ENCODE results near the gene SFT2D2.

The SFT2D2 gene

DNA sequence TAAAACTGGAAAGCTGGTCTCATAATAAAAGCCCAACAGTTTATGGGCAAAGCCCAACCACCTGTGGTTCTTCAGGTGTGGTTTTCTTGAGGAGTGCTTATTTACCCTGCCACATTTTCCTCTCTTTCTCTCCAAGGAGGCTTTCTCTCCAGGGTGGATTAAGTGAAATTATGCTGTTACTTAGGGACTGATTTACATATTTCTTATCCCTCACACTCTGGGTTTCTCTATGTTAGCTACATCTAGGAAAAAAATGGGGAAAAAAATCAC is 59.7 kb downstream of the SFT2D2 start:
- Histone ChIP-seq H3K36me3 (no peaks in the 10 kb centered on the region), H3K4me3 (ENCODE audit: low read depth in 1 of 2, low read length in 1 of 2) (no peak overlapping the region), H3K27me3 (no peaks in the 10 kb centered on the region), H3K27ac (no peak overlapping the region), H3K4me1 (ENCODE audit: control insufficient read depth in 1 of 2, insufficient read depth in 1 of 2, low read depth in 1 of 2, low read length in 1 of 2) (no peaks in the 10 kb centered on the region), H3K9me3 (no peaks in the 10 kb centered on the region)
- TF ChIP-seq, protein P1, sequence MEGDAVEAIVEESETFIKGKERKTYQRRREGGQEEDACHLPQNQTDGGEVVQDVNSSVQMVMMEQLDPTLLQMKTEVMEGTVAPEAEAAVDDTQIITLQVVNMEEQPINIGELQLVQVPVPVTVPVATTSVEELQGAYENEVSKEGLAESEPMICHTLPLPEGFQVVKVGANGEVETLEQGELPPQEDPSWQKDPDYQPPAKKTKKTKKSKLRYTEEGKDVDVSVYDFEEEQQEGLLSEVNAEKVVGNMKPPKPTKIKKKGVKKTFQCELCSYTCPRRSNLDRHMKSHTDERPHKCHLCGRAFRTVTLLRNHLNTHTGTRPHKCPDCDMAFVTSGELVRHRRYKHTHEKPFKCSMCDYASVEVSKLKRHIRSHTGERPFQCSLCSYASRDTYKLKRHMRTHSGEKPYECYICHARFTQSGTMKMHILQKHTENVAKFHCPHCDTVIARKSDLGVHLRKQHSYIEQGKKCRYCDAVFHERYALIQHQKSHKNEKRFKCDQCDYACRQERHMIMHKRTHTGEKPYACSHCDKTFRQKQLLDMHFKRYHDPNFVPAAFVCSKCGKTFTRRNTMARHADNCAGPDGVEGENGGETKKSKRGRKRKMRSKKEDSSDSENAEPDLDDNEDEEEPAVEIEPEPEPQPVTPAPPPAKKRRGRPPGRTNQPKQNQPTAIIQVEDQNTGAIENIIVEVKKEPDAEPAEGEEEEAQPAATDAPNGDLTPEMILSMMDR (IDR thresholded peaks at IDR 0.05), result no peak

DNA sequence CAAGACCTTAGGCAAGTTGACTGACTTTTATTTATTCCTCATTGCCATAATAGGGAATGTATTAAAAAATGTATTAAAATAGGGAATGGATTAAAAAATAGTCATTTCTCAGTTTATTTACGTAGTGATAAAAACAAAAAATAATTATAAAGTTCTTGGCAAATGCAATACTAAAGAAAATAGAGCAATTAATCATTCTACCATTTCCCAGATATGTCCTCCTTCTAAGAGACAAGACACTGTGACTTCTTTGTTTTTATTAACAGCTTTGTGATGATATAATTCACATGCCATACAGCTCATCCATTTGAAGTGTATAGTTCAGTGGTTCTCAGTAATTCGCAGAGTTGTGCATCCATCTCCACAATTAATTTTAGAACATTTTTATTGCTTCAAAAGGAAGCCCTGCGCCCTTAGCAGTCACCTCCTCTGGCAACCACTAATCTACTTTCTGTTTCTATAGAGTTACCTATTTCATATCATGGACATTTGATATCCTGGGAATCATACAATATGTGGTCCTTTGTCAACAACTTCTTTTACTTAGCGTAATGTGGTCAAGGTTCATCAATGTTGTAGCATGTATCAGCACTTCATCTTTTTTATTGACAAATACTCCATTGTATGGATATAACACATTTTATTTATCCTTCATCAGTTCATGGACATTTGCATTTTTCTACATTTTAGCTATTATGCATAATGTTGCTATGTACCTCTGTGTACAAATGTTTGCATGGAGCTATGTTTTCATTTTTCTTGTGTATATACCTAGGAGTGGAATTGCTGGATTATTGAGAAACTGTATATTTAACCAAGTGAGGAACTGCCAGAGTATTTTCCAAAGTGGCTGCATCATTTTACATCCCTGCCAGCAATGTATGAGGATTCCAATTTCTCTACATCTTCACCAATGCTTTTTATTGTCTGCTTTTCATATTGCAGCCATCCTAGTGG is 60.4 kb downstream of the SFT2D2 start:
- TF ChIP-seq, protein P1 (IDR thresholded peaks at IDR 0.05), result no peak
- Histone ChIP-seq H3K4me3 (ENCODE audit: low read depth in 1 of 2, low read length in 1 of 2) (no peak overlapping the region), H3K27me3 (no peaks in the 10 kb centered on the region), H3K36me3 (no peaks in the 10 kb centered on the region), H3K9me3 (no peaks in the 10 kb centered on the region), H3K4me1 (ENCODE audit: control insufficient read depth in 1 of 2, insufficient read depth in 1 of 2, low read depth in 1 of 2, low read length in 1 of 2) (no peaks in the 10 kb centered on the region), H3K27ac (no peak overlapping the region)

DNA sequence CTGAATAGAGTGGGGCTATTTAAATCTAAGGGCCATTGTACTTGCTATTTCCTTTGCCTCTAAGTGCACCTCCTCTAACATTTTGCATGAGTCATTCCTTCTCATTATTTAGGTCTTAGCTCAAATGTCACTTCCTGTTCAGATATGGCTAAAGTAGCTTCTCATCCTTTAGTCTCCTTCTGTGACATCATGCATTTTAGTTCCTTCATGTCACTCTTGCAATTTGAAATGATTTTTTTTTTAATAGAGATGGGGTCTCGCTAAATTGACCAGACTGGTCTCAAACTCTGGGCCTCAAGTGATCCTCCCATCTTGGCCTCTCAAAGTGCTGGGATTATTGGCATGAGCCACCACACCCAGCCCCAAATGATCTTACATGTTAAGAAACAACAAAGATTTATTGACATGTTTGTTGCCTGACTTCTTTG is 61.4 kb downstream of the SFT2D2 start:
- Histone ChIP-seq H3K27ac (no peak overlapping the region), H3K4me3 (ENCODE audit: low read depth in 1 of 2, low read length in 1 of 2) (no peak overlapping the region)

DNA sequence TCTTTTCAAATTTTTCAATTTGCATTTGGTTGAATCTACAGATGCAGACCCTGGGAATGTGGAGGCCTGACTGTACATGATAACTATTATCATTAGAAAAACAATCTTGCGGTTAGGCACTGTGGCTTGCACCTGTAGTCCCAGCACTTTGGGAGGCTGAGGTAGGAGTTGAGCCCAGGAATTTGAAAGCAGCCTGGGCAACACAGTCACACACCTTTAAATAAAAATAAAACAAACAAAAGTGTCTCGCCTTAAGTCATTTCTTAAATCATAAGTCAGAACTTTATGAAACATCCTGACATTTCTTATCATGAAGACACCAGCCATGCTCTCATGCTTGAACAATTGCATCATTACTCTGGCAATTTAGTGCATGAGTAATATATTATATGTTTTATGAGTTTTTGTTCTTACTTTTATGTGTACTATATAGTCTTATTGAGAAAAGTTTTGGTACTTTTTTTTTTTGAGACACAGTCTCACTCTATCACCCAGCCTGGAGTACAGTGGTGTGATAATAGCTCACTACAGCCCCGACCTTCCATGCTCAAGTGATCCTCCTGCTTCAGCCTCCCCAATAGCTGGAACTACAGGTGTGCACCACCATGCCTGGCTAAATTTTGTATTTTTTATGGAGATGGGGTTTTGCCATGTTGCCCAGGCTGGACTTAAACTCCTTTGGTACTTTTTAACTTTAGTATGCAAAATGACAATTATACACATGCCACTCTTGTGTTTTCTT is 62.7 kb downstream of the SFT2D2 start:
- Histone ChIP-seq H3K36me3 (no peaks in the 10 kb centered on the region), H3K27me3 (no peaks in the 10 kb centered on the region), H3K9me3 (no peaks in the 10 kb centered on the region), H3K4me1 (ENCODE audit: control insufficient read depth in 1 of 2, insufficient read depth in 1 of 2, low read depth in 1 of 2, low read length in 1 of 2) (no peaks in the 10 kb centered on the region), H3K27ac (no peak overlapping the region), H3K4me3 (ENCODE audit: low read depth in 1 of 2, low read length in 1 of 2) (no peak overlapping the region)
- TF ChIP-seq, protein P1 (IDR thresholded peaks at IDR 0.05), result no peak

More for the DNA sequence above, 61.4 kb downstream of the SFT2D2 start:
- Histone ChIP-seq H3K4me1 (ENCODE audit: control insufficient read depth in 1 of 2, insufficient read depth in 1 of 2, low read depth in 1 of 2, low read length in 1 of 2) (no peaks in the 10 kb centered on the region), H3K9me3 (no peaks in the 10 kb centered on the region), H3K27me3 (no peaks in the 10 kb centered on the region), H3K36me3 (no peaks in the 10 kb centered on the region)
- TF ChIP-seq, protein P1 (IDR thresholded peaks at IDR 0.05), result no peak

DNA sequence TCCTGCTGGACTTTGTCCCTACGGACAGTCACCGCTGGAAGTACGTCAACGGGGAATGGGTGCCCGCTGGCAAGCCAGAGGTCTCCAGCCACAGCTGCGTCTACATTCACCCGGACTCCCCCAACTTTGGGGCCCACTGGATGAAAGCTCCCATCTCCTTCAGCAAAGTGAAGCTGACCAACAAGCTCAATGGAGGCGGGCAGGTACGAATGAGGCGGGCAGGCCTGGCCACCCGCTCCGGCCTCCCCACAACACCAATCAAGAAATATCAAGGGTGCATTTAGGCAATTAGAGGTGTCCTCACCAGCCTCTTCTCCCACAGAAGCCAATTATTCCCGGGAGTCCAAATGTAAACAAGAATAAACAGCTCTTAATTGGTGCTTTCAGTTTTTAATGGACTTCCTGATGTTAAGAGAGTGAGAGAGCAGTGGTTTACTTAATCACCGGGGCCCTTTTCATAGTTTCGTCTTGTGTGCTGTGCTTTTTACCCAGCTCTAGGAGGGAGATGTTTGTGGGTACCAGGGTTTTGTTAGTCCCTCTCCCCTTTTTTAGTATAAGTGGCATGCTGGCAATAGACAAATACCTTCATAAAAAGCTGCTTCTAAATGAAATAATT is 65.5 kb downstream of the SFT2D2 start:
- no peaks in the 10 kb centered on the region for H3K4me1 ChIP-seq (ENCODE audit: control insufficient read depth in 1 of 2, insufficient read depth in 1 of 2, low read depth in 1 of 2, low read length in 1 of 2)
- no peak overlapping the region for H3K27ac ChIP-seq
- H3K4me3 ChIP-seq (ENCODE audit: low read depth in 1 of 2, low read length in 1 of 2), result no peak overlapping the region
- TF ChIP-seq, protein P1 (IDR thresholded peaks at IDR 0.05), result no peak
- H3K27me3 ChIP-seq, result no peaks in the 10 kb centered on the region
- no peaks in the 10 kb centered on the region for H3K9me3 ChIP-seq
- H3K36me3 ChIP-seq, result no peaks in the 10 kb centered on the region
